GM12891 (cell line): ENCODE results near the gene CPVL.

Experiments used
- POLR2AphosphoS5 ChIP-seq: IDR thresholded peaks from 2 replicates; pipeline ENCODE4 v1.6.1; 2011; ENCODE audit warnings: low read depth, low read length, control low read depth
- TAF1 ChIP-seq: IDR thresholded peaks from 2 replicates; pipeline ENCODE4 v1.6.1; 2011; ENCODE audit warnings: low read depth, low read length, control low read depth

DNA sequence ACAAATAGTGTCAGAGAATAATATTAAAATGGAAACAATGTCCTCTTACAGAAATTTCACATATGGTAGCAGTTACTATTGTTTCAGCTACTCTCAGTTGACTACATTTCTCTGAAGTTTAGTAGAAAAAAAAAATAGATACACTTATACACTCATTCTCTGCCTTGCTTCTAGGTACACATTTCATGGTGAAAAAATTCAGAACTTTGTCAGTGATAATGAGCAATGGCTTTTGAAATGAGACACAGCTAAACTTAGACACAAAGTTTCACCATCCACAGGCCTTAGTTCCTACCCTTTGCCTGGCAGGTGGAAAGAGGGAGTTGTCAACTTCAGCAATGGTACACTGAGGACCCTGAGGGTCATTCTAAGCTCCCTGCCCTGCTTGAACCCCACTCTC, 69.2 kb downstream of the CPVL start:
- TF ChIP-seq TAF1, result no peak
- no peak for TF ChIP-seq POLR2AphosphoS5
